Right lobe of liver (tissue), 6 donors: ENCODE measurements around the gene DOCK7. TPM values are rescaled to one million over a fixed set of nuclear protein-coding genes. Genes with fewer than 3 reads are reported as not detected.

Experiments
- ATAC-seq, 4 donors: fragments of 200-7000 bp; cut with Tn5 transposase; one replicate each; pipeline ENCODE4 v1.9.1; 2020; ENCODE audit warnings: mild to moderate bottlenecking in 4 of 4, moderate library complexity in 4 of 4
- DNase-seq, 3 donors: peaks; one replicate each; pipeline ENCODE4 v3.0.0-alpha.2; 2020
- H3K27ac ChIP-seq, 3 donors: fragments of 200-600 bp; one replicate each; pipeline ENCODE4 v1.8.0; 2022
- H3K27me3 ChIP-seq, 2 donors: fragments of 200-600 bp; one replicate each; pipeline ENCODE4 v1.8.0; 2022
- H3K36me3 ChIP-seq, 4 donors: fragments of 200-600 bp; sonication (generic) in 1 of 4; one replicate each; pipeline versions ENCODE4 v1.5.1 to v1.8.0; 2017 to 2022; ENCODE audit warnings: control low read depth in 1 of 4
- H3K4me1 ChIP-seq, 4 donors: fragments of 200-600 bp; sonication (generic) in 1 of 4; one replicate each; pipeline versions ENCODE4 v1.5.1 to v1.8.0; 2017 to 2022; ENCODE audit warnings: control low read depth in 1 of 4
- H3K4me3 ChIP-seq, 3 donors: fragments of 200-600 bp; one replicate each; pipeline ENCODE4 v1.8.0; 2022
- H3K9me3 ChIP-seq, 4 donors: fragments of 200-600 bp; sonication (generic) in 1 of 4; one replicate each; pipeline versions ENCODE4 v1.5.1 to v1.8.0; 2017 to 2022; ENCODE audit warnings: control low read depth in 1 of 4
- POLR2A ChIP-seq: fragments of 450-650 bp; IDR thresholded peaks from one replicate; pipeline ENCODE4 v1.6.1; 2017; ENCODE audit warnings: antibody characterized with exemption, mild to moderate bottlenecking
- WGBS: methylation state at CpG from one replicate; pipeline ENCODE4 v1.1.6; 2018; ENCODE audit warnings: low coverage, low lambda C conversion rate; ENCODE audit not compliant: insufficient coverage; ENCODE audit errors: missing lambda C conversion rate; 5-methylcytosine and 5-hydroxymethylcytosine counted together
- intact Hi-C, 2 donors: fragments of 100-400 bp; cut with DNase I; formaldehyde crosslinking; loops; one replicate each; pipeline versions ENCODE4 v1.11.2 to v1.14.1; 2022
- total RNA-seq, 6 experiments: library from RNA; depleted of rRNA in 2 of 6; stranded (reverse); fragments of >200 nt in 2 of 6; fragmentation: NEBNext Ultra II Directional in 3 of 6; extraction: Animal tissue kit (Norgen Biotek cat#: 25700) in 3 of 6; gene quantifications; one replicate each; pipeline versions ENCODE4 v1.1.0 to v1.2.4, GENCODE V29; 2016 to 2023
- TF ChIP-seq, protein P1 (sequence below), 4 donors: fragments of 200-600 bp in 3 of 4; fragments of 450-650 bp in 1 of 4; IDR thresholded peaks; one replicate each; pipeline versions ENCODE4 v1.5.1 to v1.8.0; 2016 to 2022; ENCODE audit warnings: antibody characterized with exemption in 4 of 4, mild to moderate bottlenecking in 2 of 4
- donor health status: DM: no; HTN: yes; CAD: no.
- donor health status: DM: no; HTN: no; CAD: no.
- donor health status: DM: no; HTN: no; CAD: no.
- donor health status: DM: no; HTN: yes; CAD: no.
- donor health status: DM: no; HTN: yes; CAD: no.

DOCK7 gene
- total RNA-seq, 6 experiments from 2014 or later = 14.1 to 28.4 (median 20.1) TPM

DNA sequence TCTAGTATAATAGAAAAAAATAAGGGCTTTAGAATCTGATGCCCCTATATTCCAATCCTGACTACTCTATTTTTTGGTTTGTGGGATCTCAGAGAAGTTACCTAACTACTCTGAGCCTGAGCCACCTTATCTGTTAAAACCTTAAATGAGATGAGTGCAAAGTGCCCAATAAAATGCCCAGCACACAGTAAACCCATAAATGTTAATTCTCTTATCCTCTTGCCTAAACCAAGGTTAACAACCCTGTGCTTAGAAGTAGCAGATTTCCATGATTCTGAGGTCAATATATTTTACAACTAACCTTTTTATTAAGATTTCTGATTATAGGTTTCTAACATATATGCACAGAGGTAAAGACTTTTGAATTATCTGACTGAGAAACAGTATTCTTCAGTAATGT lies 35.8 kb downstream of the DOCK7 start:
- DNase-seq = no peak
- H3K27ac ChIP-seq = no peak overlapping the region
- no peak overlapping the region for H3K4me3 ChIP-seq
- no peaks in the 10 kb centered on the region for H3K4me1 ChIP-seq
- no peaks in the 10 kb centered on the region for H3K27me3 ChIP-seq
- intact Hi-C loops = no loop called here
- no peak for ATAC-seq
- TF ChIP-seq, protein P1, sequence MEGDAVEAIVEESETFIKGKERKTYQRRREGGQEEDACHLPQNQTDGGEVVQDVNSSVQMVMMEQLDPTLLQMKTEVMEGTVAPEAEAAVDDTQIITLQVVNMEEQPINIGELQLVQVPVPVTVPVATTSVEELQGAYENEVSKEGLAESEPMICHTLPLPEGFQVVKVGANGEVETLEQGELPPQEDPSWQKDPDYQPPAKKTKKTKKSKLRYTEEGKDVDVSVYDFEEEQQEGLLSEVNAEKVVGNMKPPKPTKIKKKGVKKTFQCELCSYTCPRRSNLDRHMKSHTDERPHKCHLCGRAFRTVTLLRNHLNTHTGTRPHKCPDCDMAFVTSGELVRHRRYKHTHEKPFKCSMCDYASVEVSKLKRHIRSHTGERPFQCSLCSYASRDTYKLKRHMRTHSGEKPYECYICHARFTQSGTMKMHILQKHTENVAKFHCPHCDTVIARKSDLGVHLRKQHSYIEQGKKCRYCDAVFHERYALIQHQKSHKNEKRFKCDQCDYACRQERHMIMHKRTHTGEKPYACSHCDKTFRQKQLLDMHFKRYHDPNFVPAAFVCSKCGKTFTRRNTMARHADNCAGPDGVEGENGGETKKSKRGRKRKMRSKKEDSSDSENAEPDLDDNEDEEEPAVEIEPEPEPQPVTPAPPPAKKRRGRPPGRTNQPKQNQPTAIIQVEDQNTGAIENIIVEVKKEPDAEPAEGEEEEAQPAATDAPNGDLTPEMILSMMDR (IDR thresholded peaks at IDR 0.05) = no peak
- no peak for TF ChIP-seq POLR2A
- no peaks in the 10 kb centered on the region for H3K9me3 ChIP-seq
- peaks cover 0 to 4% (median 2%) of the 10 kb centered on the region in 4 donors for H3K36me3 ChIP-seq

DNA sequence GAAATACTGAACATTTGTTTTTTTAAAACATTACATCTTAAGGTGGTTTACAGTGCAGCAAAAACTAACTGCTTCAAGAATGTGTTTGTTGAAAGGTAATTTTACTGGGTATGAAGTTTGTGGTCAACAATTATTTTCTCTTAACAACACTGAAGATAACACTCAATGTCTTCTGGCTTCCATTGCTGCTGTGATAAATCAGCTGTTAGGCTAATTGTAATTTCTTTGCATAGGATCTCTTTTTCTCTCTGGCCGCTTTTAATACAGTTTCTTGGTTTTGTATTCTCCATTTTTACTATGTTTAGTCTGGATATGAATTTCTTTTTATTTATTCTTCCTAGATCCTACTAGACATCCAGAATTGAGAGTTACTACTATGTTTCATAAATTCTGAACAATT lies 44.9 kb downstream of the DOCK7 start:
- peaks cover 0 to 6% (median 2%) of the 10 kb centered on the region in 4 donors for H3K36me3 ChIP-seq
- H3K9me3 ChIP-seq = no peaks in the 10 kb centered on the region
- no peak overlapping the region for H3K4me3 ChIP-seq
- intact Hi-C loops = no loop called here
- no peaks in the 10 kb centered on the region for H3K27me3 ChIP-seq
- WGBS = 93% methylated on average over 1 of the region's 1 CpG
- no peak for DNase-seq
- H3K27ac ChIP-seq = no peak overlapping the region
- no peaks in the 10 kb centered on the region for H3K4me1 ChIP-seq
- ATAC-seq = no peak
- TF ChIP-seq POLR2A = no peak
- TF ChIP-seq, protein P1 (IDR thresholded peaks at IDR 0.05) = no peak

DNA sequence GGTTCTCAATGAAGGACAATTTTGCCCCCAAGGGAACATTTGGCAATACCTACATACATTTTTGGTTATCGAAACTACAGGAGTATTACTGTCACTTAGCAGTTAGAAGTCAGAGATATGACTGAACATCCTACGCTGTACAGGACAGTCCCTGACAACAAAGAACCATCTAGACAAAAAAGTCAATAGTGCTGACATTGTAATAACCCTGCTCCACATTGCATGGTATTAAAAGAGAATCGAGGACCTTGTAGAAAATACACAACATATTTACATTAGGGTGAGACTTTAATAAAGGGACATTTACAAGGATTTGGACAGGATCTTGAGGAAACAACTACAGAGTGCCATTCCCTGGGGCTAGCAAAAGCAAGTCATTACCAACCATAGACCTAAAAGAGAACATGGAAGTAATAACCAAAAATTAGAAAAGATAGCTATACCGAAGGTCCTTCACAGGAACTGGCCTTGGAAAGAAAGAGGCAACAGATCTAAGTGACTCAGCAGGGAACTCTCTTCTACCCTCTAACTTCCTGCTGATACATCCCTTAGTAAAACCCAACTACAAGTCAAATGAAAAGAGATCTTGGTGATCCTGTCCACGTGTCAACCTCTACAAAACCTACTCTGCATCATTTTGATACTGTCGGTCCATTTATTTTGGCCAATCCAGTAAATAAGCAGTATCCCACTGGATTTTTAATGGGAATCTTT lies 50.6 kb downstream of the DOCK7 start:
- TF ChIP-seq, protein P1 (IDR thresholded peaks at IDR 0.05) = no peak
- TF ChIP-seq POLR2A = no peak
- intact Hi-C loops = no loop called here
- peaks cover 0 to 9% (median 0%) of the 10 kb centered on the region in 4 donors for H3K36me3 ChIP-seq
- peaks cover 0 to 7% (median 0%) of the 10 kb centered on the region in 4 donors for H3K9me3 ChIP-seq
- H3K27me3 ChIP-seq = no peaks in the 10 kb centered on the region
- H3K27ac ChIP-seq = no peak overlapping the region
- H3K4me3 ChIP-seq = no peak overlapping the region
- no peaks in the 10 kb centered on the region for H3K4me1 ChIP-seq
- WGBS = 84% methylated on average over 6 of the region's 6 CpGs
- ATAC-seq (no peak), DNase-seq (no peak)

DNA sequence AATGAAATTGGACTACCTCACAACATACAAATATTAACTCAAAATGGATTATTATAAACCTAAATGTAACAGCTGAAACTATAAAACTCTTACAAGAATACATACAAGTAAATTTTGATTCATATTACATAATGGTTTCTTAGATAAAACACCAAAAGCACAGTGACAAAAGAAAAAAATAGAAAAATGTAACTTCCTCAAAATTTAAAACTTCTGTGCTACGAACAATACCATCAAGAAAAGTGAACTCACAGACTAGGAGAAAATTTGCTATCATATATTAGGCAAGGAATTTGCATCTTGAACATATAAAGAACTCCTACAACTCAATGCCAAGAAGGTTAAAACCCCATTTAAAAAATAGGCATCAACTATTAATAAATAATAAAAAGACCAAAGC lies 59.7 kb downstream of the DOCK7 start:
- no peak for ATAC-seq
- peaks cover 0 to 5% (median 0%) of the 10 kb centered on the region in 4 donors for H3K36me3 ChIP-seq
- DNase-seq = no peak
- intact Hi-C loops = no loop called here
- WGBS = 74% methylated on average over 1 of the region's 1 CpG
- H3K27ac ChIP-seq = no peak overlapping the region
- peaks cover 0 to 4% (median 0%) of the 10 kb centered on the region in 4 donors for H3K9me3 ChIP-seq
- H3K27me3 ChIP-seq = no peaks in the 10 kb centered on the region
- TF ChIP-seq, protein P1 (IDR thresholded peaks at IDR 0.05) = no peak
- TF ChIP-seq POLR2A = no peak
- H3K4me1 ChIP-seq = no peaks in the 10 kb centered on the region
- H3K4me3 ChIP-seq = no peak overlapping the region
